AG10803 (cell line): Measurements from ENCODE around the gene DMC1.

Source experiments
- DNase-seq: peaks from one replicate; pipeline ENCODE4 v3.0.0; 2010; ENCODE audit warnings: low read depth
- H3K4me3 ChIP-seq: 2 replicates; pipeline ENCODE4 v1.5.1; 2011; ENCODE audit warnings: mild to moderate bottlenecking, low read length, control low read depth
- TF ChIP-seq, protein P1 (sequence below): conservative IDR thresholded peaks from 2 replicates; pipeline ENCODE4 v1.5.1; 2011; ENCODE audit warnings: mild to moderate bottlenecking, low read length, control low read depth, inconsistent platforms

The DMC1 gene

DNA sequence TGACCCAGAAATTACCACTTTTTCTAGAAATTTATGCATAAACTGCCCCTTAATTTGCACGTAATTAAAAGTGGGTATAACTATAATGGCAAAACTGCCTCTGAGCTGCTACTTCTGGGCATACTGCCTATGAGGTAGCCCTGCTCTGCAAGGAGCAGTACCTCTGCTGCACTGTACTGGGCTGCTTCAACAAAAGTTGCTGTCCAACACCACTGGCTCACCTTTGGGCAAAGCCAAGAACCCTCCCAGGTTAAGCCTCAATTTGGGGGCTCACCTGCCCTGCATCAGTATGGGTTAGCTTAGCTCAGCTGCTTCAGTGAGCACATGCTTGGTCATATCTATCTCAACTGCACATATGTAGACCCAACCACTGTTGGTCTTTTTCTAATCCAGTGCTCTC lies 4.5 kb downstream of the DMC1 start:
- DNase-seq: no peak
- TF ChIP-seq, protein P1, sequence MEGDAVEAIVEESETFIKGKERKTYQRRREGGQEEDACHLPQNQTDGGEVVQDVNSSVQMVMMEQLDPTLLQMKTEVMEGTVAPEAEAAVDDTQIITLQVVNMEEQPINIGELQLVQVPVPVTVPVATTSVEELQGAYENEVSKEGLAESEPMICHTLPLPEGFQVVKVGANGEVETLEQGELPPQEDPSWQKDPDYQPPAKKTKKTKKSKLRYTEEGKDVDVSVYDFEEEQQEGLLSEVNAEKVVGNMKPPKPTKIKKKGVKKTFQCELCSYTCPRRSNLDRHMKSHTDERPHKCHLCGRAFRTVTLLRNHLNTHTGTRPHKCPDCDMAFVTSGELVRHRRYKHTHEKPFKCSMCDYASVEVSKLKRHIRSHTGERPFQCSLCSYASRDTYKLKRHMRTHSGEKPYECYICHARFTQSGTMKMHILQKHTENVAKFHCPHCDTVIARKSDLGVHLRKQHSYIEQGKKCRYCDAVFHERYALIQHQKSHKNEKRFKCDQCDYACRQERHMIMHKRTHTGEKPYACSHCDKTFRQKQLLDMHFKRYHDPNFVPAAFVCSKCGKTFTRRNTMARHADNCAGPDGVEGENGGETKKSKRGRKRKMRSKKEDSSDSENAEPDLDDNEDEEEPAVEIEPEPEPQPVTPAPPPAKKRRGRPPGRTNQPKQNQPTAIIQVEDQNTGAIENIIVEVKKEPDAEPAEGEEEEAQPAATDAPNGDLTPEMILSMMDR: no peak
- H3K4me3 ChIP-seq: no peak overlapping the region

DNA sequence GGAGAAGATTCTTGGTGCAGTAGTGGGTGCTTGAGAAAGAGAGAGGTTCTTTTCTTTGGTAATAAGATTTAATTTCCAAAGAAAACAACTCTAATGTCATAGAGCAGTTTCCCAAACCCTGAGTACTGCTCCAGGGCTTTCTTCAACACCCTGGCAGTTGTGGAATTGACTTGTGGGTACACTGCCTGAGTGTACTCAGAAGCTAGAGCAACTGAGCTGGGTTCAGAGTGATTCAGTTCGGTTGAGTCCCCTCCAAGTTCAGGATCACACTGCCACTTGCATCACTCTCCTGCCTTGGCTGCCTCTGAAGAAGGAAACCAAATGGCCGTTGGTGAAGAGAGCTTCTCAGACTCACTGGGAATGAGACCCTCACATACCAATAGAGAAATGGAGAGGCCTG lies 5.3 kb downstream of the DMC1 start:
- peak; percentile 51 for DNase-seq
- H3K4me3 ChIP-seq: no peak overlapping the region
- TF ChIP-seq, protein P1: no peak

DNA sequence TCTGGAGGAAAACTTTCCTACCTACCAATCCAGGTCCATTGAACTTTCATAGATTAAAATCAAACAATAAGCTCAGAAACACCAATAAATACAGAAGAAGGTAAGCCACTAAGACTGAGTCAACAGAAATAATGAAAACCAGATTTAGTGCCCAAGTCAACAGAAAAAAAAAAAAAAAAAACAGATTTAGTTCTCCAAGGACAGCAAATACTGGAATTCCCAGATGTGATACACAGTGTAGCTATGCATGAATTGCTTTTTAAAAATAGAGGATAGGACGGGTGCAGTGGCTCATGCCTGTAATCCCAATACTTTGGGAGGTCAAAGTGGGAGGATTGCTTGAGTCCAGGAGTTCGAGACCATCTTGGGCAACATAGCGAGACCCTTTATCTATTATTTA lies 15.7 kb downstream of the DMC1 start:
- peak; percentile 90 for DNase-seq
- TF ChIP-seq, protein P1: no peak
- H3K4me3 ChIP-seq: no peak overlapping the region

DNA sequence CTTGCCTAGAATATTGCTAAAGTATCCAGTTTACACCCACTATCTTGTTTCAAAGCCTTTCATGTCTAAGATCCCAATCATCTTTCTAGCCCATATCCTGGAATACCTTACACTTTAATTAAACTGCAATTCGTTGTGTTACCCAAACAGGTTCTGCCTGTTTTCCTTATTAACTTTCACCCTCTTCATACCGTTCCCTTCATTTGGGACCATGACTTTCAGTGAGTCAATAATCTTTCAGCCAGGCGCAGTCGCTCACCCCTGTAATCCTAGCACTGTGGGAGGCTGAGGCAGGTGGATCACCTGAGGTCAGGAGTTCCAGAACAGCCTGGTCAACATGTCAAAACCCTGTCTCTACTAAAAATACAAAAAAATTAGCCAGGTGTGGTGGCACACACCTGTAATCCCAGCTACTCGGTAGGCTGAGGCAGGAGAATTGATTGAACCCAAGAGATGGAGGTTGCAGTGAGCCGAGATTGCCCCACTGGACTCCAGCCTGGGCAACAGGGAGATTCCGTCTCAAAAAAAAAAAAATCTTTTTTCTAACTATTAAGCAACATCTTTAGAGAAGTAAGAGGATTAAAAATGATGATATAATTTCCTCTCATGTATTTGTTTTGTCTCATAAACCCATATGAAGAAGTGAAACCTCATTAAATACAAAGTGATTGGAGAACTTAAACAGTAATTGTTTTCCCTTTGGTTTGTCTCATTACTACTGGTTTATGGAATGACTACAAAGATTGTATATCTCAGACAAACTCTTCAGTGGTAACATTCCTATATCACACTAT lies 20.7 kb downstream of the DMC1 start:
- TF ChIP-seq, protein P1: no peak
- DNase-seq: no peak
- H3K4me3 ChIP-seq: no peak overlapping the region

DNA sequence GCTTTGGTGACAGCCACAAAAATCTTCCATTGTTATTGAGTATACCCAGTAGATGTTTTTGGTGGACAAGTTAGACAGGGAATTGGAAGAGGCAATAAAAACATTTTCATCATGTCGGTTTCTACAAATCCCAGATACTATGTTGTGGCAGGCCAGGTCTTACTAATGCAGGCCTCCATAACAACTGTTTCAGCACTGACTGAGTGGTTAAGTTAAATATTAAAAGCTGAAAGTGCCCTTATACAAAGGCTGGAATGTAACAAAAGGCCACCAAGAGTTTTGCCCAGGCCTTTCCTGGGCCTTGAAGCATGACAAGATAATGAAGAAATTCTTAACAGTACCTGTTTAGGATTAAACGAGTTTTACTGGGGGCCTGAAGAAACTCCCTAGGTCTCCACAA lies 29.3 kb downstream of the DMC1 start:
- TF ChIP-seq, protein P1: no peak
- H3K4me3 ChIP-seq: no peak overlapping the region
- no peak for DNase-seq

DNA sequence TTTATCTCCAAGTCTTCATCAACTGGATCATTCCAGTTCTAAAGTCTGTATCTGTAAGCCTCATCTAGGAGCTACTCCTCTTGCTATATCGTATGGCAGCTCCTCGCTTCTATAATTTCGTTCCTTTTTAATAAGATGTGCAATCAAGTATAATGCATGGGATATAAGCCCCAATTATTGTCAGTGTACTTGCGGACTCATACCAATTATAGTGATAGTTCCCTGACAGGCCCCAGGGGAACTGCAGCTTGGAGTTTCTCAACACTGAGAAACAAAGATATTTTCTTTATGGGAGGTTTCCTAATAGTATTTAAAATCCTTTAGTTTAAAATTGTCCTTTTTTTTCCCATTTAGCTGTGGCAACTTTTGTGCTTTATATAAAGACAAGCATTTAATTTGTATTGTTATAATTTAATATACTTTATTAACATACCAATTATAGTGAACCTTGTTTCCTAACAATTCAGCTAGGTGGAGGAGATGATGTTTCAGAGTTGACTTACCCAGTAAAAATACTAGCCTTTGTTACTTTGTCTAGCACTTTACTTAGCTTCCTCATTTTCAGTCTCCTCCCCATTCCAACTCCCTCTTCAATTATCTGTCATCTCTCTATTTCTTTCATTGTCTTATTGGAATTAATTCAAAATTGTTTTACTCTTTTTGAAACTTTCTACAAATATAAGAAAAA lies 38.6 kb downstream of the DMC1 start:
- no peak overlapping the region for H3K4me3 ChIP-seq
- DNase-seq: no peak
- TF ChIP-seq, protein P1: no peak

DNA sequence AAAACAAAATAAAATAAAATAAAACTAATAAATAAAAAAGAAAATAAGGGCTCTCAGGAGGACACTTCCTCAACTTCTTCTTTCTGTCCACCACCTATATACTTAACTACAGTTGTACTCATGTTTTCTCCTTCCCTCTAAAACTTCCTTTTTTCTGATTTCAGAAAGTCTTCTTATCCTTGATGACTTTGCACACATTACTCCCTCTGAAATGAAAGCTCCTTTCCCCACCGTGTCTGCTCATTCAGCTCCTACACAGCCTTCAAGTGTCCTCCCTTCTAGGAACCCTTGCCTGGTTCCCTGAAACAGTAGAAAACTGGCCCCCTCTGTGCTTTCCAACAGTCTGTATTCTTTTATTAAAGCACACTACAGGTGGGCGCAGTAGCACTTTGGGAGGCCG lies 45.6 kb downstream of the DMC1 start:
- TF ChIP-seq, protein P1: no peak
- DNase-seq: no peak
- H3K4me3 ChIP-seq: no peak overlapping the region
